ENCODE results near the gene FEZ2.

- TF ChIP-seq CTCF (IDR thresholded peaks at IDR 0.05; ENCODE audit: insufficient read depth, low read length, poor library complexity, severe bottlenecking) (no peak), EZH2phosphoT487 (conservative IDR thresholded peaks at IDR 0.05; ENCODE audit: low read length) (no peak)
Observed at GRCh38 chr2:36544638-36545338, 53.2 kb downstream of the FEZ2 start.
